Measurements from ENCODE around the gene CAMK1D. TPM values are rescaled to one million over a fixed set of nuclear protein-coding genes. Genes with fewer than 3 reads are reported as not detected.

Gene CAMK1D
- total RNA-seq, 2 experiments from 2014 or later = 7.5 to 9.0 TPM

GRCh38 chr10:12512332-12513002 is 163.1 kb downstream of the CAMK1D start:
- POLR2A ChIA-PET = no interaction called here
- Mint-ChIP-seq H3K9me3 (no peaks in the 10 kb centered on the region), H3K4me1 (peaks cover 26% of the 10 kb centered on the region), H3K27me3 (no peaks in the 10 kb centered on the region), H3K36me3 (no peaks in the 10 kb centered on the region), H3K4me3 (no peak overlapping the region), H3K27ac (no peak overlapping the region)
- no peak for DNase-seq
- ATAC-seq (ENCODE audit: low read depth) = no peak

GRCh38 chr10:12513003-12513365 is 163.6 kb downstream of the CAMK1D start:
- POLR2A ChIA-PET = interaction anchor here (0.5 kb wide), 1 partner anchor 384 kb away, joined by 3 read pairs; no protein-coding TSS in a partner anchor
- Mint-ChIP-seq H3K27me3 (no peaks in the 10 kb centered on the region), H3K9me3 (no peaks in the 10 kb centered on the region), H3K27ac (no peak overlapping the region), H3K36me3 (no peaks in the 10 kb centered on the region), H3K4me1 (peaks cover 21% of the 10 kb centered on the region), H3K4me3 (no peak overlapping the region)
- no peak for DNase-seq
- ATAC-seq (ENCODE audit: low read depth) = no peak

DNA sequence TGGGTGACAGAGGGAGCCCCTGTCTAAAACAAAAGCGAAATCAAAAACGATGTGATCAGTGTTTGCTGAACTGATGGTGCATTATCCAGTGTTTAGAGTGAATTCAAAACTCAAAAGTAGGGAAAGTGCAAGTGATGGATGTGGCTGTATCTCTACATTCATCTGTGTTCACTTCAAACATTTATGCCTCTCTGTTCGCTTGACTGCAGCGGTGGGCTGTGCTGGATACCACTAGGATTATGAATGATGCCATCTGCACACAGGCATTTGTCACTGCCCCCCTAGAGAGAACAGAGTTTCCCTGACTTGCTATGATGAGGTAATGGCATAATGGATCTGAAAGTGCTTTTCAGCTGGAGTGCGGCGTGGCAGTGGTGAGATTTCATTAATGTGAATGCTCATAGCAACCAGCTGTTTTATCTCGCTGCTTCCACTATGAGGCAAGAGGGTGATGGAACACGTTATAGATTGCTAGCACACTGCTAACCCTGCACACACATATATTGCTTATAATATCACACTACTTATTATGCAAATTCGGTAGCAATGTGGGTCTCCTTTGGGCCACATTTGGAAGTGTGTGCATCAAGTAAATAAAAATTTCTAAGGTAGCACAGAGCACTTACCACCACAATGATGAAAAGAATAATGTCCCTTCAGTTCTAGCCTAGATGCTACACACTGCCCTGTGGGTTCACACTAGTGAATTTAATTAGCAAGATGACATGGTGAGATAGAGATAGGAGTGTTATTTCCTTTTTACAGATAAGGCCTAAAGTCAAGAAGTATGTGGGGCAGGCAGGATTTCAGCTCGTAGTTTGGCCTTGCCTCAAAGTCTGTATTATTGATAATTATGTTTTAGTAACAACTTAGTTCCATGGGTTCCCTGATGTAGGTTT is 164.7 kb downstream of the CAMK1D start:
- Mint-ChIP-seq H3K9me3 (no peaks in the 10 kb centered on the region), H3K4me3 (no peak overlapping the region), H3K27me3 (no peaks in the 10 kb centered on the region), H3K27ac (no peak overlapping the region), H3K36me3 (no peaks in the 10 kb centered on the region), H3K4me1 (peaks cover 13% of the 10 kb centered on the region)
- DNase-seq = no peak
- POLR2A ChIA-PET = no interaction called here
- no peak for ATAC-seq (ENCODE audit: low read depth)

- Mint-ChIP-seq H3K4me3 (no peak overlapping the region), H3K9me3 (no peaks in the 10 kb centered on the region), H3K4me1 (peaks cover 3% of the 10 kb centered on the region), H3K27ac (no peak overlapping the region), H3K36me3 (no peaks in the 10 kb centered on the region), H3K27me3 (no peaks in the 10 kb centered on the region)
- POLR2A ChIA-PET = no interaction called here
- ATAC-seq (ENCODE audit: low read depth) (no peak), DNase-seq (no peak)
These were observed 168.7 kb downstream of the CAMK1D start for GRCh38 chr10:12518024-12518423.

GRCh38 chr10:12521423-12521822 is 172.1 kb downstream of the CAMK1D start:
- Mint-ChIP-seq H3K27me3 (no peaks in the 10 kb centered on the region), H3K4me3 (no peak overlapping the region), H3K27ac (no peak overlapping the region), H3K9me3 (peaks cover 6% of the 10 kb centered on the region), H3K36me3 (peaks cover 1% of the 10 kb centered on the region), H3K4me1 (no peaks in the 10 kb centered on the region)
- DNase-seq (no peak), ATAC-seq (ENCODE audit: low read depth) (no peak)
- POLR2A ChIA-PET = no interaction called here

DNA sequence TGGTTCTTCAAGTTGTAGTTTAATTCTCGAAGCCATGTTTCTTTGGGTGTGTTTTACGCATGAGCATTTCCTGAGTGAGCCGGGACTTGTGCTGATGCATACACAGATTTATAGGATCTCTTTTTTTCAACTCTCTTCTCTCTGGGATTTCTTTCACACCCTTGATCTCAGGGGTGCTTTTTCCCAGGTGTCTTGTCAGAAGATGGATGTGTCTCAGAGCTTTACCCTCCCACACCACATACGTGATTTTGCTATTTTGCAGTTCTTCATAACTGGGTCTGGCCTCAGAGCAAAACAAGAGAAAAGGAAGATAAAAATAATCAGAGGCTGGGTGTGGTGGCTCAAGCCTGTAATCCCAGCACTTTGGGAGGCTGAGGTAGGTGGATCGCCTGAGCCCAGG is 177.0 kb downstream of the CAMK1D start:
- Mint-ChIP-seq H3K4me3 (no peak overlapping the region), H3K4me1 (no peaks in the 10 kb centered on the region), H3K36me3 (peaks cover 1% of the 10 kb centered on the region), H3K9me3 (peaks cover 6% of the 10 kb centered on the region), H3K27ac (no peak overlapping the region), H3K27me3 (no peaks in the 10 kb centered on the region)
- no peak for DNase-seq
- ATAC-seq (ENCODE audit: low read depth) = no peak
- POLR2A ChIA-PET = no interaction called here

- peaks cover 5% of the 10 kb centered on the region for H3K4me1 Mint-ChIP-seq
- ATAC-seq (ENCODE audit: low read depth) (no peak), DNase-seq (no peak)
- H3K27ac Mint-ChIP-seq = no peak overlapping the region
- H3K4me3 Mint-ChIP-seq = no peak overlapping the region
- peaks cover 10% of the 10 kb centered on the region for H3K9me3 Mint-ChIP-seq
- no peaks in the 10 kb centered on the region for H3K27me3 Mint-ChIP-seq
- H3K36me3 Mint-ChIP-seq = peaks cover 1% of the 10 kb centered on the region
- POLR2A ChIA-PET = no interaction called here
These were observed 180.6 kb downstream of the CAMK1D start for GRCh38 chr10:12529976-12530375.

DNA sequence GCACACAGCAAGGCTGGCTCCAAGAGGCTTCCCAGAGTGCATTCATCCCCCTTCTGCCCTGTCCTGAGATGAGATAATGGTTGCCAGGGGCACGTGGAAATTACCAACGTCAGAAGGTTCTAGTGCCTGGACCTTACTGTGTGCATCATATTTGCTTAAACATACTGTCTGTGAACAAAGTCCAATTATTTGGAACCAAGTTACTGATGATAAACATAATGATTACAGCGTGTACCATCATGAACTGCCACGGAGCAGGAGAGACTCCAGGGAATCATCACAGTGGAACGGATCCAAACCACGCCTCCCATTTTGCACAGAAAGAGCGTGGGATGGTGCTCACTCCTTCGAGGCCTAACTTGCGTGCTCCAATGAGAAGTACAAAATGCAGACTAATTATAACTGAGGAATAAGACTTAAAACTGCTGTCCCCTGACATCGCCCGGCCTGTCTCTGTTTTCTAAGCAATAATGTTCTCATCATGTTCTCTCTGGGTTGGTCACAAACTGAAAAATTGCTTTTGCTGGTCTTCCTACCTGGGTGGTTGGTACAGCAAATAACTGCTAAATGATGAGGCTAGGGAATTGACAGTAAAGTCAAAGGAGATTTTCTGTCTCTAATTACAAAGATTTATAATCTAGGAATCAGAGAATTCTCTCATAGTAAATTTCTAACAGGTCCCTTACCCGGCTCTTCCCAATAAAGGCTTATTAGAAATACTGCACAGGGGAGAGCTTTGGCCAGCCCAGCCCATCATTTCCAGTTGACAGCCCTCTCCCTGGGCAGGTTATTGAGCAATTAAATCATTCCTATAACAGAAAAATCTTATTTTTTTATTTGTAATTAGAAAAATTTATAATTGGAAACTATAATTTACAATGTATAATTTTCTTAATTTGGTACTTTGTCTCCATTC is 182.2 kb downstream of the CAMK1D start:
- Mint-ChIP-seq H3K27ac (no peak overlapping the region), H3K4me3 (no peak overlapping the region), H3K36me3 (no peaks in the 10 kb centered on the region), H3K4me1 (peaks cover 8% of the 10 kb centered on the region), H3K27me3 (no peaks in the 10 kb centered on the region), H3K9me3 (peaks cover 5% of the 10 kb centered on the region)
- POLR2A ChIA-PET = no interaction called here
- DNase-seq = no peak
- ATAC-seq (ENCODE audit: low read depth) = no peak

- H3K27ac Mint-ChIP-seq = no peak overlapping the region
- DNase-seq = no peak
- POLR2A ChIA-PET = no interaction called here
- H3K4me3 Mint-ChIP-seq = no peak overlapping the region
- H3K27me3 Mint-ChIP-seq = no peaks in the 10 kb centered on the region
- H3K4me1 Mint-ChIP-seq = peaks cover 8% of the 10 kb centered on the region
- H3K36me3 Mint-ChIP-seq = no peaks in the 10 kb centered on the region
- no peak for ATAC-seq (ENCODE audit: low read depth)
- H3K9me3 Mint-ChIP-seq = peaks cover 5% of the 10 kb centered on the region
These were observed 183.8 kb downstream of the CAMK1D start for GRCh38 chr10:12533151-12533550.

- Mint-ChIP-seq H3K9me3 (peaks cover 5% of the 10 kb centered on the region), H3K27ac (no peak overlapping the region), H3K36me3 (no peaks in the 10 kb centered on the region), H3K4me3 (no peak overlapping the region), H3K27me3 (no peaks in the 10 kb centered on the region), H3K4me1 (peaks cover 8% of the 10 kb centered on the region)
- POLR2A ChIA-PET = no interaction called here
- DNase-seq (no peak), ATAC-seq (ENCODE audit: low read depth) (no peak)
These were observed 184.4 kb downstream of the CAMK1D start for GRCh38 chr10:12533723-12534122.

GRCh38 chr10:12534824-12535223 is 185.5 kb downstream of the CAMK1D start:
- H3K27ac Mint-ChIP-seq = no peak overlapping the region
- DNase-seq (no peak), ATAC-seq (ENCODE audit: low read depth) (no peak)
- H3K27me3 Mint-ChIP-seq = no peaks in the 10 kb centered on the region
- H3K36me3 Mint-ChIP-seq = no peaks in the 10 kb centered on the region
- peaks cover 5% of the 10 kb centered on the region for H3K9me3 Mint-ChIP-seq
- H3K4me3 Mint-ChIP-seq = no peak overlapping the region
- POLR2A ChIA-PET = no interaction called here
- peaks cover 8% of the 10 kb centered on the region for H3K4me1 Mint-ChIP-seq

GRCh38 chr10:12535656-12536055 is 186.3 kb downstream of the CAMK1D start:
- H3K27me3 Mint-ChIP-seq = no peaks in the 10 kb centered on the region
- H3K27ac Mint-ChIP-seq = no peak overlapping the region
- no peak overlapping the region for H3K4me3 Mint-ChIP-seq
- no peak for DNase-seq
- H3K9me3 Mint-ChIP-seq = peaks cover 5% of the 10 kb centered on the region
- H3K4me1 Mint-ChIP-seq = peaks cover 10% of the 10 kb centered on the region
- POLR2A ChIA-PET = no interaction called here
- no peak for ATAC-seq (ENCODE audit: low read depth)
- no peaks in the 10 kb centered on the region for H3K36me3 Mint-ChIP-seq

DNA sequence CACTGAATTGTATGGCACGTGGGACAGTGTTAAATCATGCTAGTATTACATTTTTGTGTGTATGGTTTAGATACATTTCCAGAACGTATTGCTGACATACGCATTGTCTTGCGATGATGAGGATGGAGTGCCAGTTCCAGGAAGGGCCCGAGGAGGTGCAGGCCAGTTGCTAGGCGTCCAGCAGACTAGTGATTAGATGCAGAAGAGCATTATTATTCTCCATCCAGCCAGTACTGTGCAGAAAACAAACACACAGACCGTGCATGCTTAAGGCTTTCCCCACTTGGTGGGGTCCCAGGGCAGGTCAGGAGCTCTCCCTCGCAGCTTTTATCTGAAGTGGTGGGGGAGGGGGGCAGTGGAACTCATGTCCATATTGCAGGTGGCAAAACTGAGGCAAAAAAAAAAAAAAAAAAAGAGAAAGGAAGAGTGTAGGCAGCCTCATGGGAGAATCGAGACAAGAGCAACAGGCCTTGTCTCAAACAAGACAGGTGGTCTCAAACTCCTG is 189.2 kb downstream of the CAMK1D start:
- H3K9me3 Mint-ChIP-seq = no peaks in the 10 kb centered on the region
- peaks cover 10% of the 10 kb centered on the region for H3K4me1 Mint-ChIP-seq
- no peaks in the 10 kb centered on the region for H3K36me3 Mint-ChIP-seq
- no peak for DNase-seq
- H3K27ac Mint-ChIP-seq = no peak overlapping the region
- no peak for ATAC-seq (ENCODE audit: low read depth)
- POLR2A ChIA-PET = no interaction called here
- H3K27me3 Mint-ChIP-seq = no peaks in the 10 kb centered on the region
- no peak overlapping the region for H3K4me3 Mint-ChIP-seq
